Stimulated activated CD4-positive, alpha-beta T cell treated with anti-CD3 and anti-CD28 coated beads, TNF-alpha, amount 100 ng/mL, for 24 hours (primary cell): ENCODE data around the gene CTSA.
A peak's percentile ranks its signal among the peaks of the same experiment; 100 is the strongest.

Experiments
- DNase-seq, 3 experiments: peaks; one replicate each; pipeline ENCODE4 v3.0.0-alpha.2; 2020; ENCODE audit warnings: low read depth in 3 of 3

Gene CTSA

DNA sequence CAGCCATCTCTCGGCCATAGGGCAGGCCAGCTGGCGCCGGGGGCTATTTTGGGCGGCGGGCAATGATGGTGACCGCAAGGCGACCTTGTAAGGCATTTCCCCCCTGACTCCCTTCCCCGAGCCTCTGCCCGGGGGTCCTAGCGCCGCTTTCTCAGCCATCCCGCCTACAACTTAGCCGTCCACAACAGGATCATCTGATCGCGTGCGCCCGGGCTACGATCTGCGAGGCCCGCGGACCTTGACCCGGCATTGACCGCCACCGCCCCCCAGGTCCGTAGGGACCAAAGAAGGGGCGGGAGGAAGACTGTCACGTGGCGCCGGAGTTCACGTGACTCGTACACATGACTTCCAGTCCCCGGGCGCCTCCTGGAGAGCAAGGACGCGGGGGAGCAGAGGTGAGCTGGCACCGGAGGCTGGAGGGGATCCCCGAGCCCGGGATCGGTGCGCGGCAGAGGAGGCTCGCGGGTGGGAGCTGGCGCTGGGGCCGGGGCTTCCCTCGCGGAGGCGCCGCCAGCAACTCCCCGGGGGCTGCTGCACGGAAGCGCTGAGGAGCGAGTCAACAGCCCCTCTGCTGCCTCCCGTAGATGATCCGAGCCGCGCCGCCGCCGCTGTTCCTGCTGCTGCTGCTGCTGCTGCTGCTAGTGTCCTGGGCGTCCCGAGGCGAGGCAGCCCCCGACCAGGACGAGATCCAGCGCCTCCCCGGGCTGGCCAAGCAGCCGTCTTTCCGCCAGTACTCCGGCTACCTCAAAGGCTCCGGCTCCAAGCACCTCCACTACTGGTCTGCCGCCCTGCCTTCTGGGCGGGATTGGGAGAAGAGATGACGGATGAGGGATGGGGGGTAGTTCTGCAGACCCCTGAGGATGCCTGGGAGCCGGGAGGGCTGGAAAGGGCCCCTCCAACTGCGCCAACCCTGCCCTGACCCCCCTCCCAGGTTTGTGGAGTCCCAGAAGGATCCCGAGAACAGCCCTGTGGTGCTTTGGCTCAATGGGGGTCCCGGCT is at the start of gene CTSA, which contains the start of gene NEURL2:
TSS of gene CTSA (plus strand) at position 351 of the 999 bp plus-strand sequence. CDS start at position 585, 234 bp downstream.
TSS of gene NEURL2 (minus strand) at position 224 of the 999 bp plus-strand sequence. CDS start at position 7, 217 bp downstream.
- DNase-seq = peak; percentile 73 to 84 (median 78)

DNA sequence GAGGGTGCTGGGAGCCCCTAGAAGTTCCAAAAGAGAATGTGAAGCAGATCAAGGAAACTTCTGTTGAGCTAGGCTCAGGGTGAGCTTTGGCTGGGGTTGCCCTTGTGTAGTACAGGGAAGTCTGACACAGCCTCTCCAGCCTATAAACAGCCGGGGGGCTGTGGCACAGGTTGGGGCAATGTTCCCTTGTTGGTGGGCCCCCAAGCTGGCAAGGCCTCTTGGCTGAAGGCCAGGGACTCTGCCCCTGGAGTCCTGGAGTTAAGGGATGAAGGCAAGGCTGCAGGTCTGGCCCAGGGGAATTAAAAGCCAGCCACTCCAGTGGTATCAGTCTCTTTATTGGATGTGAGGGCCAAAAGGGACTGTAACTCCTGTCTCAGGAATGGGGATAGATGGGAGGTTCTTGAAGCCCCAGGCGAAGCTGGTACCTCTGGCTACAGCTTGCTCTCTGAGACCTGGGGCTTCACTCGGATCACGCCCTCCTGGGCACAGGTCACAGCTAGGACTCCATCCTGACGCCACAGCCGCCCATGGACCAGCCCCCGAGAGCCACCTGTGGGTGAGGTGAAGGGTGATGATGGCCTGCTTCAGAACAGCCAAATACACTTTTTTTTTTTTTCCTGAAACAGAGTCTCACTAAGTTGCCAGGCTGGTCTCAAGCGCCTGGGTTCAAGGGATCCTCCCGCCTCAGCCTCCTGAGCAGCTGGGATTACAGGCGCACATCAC is 49.6 kb upstream of the CTSA start:
- no peak for DNase-seq

DNA sequence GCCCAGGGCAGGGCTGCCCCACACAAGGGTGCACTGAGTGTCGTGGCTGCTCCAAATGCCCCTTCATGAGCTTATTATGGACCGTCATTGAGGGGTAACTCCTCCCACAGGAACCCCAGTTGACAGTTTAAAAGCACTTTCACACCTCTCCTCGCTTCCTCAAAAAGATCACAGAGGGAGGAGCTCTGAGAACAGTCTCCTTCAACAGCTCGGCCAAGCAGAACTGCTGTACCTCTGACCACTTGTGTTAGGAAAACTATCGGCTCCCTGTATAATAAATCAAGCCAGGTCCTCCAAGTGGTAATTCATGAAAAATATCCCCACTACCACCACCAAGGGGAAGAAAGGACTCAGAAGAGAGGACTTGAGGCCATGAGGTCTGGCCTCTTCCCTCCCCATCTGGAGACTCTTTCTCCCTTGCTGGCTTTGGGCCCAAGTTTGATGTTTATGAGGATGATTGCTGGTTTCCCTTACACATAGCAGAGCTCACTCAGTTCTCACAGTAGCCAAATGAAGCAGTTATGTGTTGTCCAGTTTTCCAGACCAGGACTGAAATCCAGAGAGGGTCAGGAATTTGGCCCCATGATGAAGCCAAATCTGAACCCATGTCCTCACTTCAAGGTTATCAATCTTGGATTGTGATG is 48.8 kb upstream of the CTSA start:
- no peak for DNase-seq

DNA sequence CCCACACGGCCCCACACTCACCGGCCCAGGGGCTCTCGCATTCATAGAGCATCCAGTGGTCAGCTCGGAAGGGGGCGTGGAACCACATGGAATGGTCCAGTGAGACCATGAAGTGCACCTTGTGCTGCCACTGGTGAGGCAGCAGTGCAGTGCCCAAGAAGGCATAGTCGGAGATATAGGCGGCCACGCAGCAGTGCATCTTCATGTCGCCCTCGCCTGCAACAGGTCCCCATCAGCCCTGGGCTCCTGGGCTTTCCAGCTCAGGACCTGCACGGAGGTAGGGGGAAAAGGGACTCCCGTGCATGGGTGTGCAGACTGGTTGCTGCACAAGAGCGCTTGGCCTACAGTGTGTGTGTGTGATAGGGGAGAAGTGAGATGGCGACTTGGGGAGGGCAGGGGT is 47.6 kb upstream of the CTSA start:
- DNase-seq = no peak

DNA sequence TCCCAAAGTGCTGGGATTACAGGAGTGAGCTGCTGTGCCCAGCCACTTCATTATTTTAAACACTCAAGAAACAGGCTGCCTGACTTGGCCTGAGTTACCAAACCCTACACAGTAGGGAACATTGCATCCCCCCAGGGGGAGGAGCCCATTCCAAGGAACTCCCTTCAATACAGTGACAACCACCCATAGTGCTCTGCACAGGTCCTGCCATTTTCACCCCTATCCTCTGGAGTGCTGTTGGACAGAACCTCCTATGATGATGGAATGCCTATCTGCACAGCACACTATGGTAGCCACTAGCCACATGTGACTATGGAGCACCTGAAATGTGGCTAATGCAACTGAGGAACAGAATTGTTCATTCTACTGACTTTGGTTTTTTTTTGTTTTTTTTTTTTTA is 45.7 kb upstream of the CTSA start:
- DNase-seq = no peak

DNA sequence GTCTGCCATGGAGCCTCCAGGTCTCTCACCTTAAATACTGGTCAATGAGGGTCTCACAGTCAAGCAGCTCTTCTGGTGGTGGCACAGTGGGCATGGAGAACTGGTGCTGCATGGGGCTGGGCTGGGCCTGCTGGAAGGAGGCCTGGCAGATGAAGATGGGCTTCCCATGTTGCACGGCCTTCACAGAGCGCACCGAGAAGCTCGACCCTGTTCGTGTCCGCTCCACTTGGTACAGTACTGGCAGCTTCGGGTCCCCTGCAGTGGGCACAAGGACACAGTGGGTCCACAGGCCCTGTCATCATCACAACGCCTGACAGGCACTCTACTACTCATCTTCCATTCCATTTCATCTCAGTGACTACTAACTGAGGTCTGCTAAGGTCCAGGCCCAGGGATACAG is 42.7 kb upstream of the CTSA start:
- DNase-seq = no peak

DNA sequence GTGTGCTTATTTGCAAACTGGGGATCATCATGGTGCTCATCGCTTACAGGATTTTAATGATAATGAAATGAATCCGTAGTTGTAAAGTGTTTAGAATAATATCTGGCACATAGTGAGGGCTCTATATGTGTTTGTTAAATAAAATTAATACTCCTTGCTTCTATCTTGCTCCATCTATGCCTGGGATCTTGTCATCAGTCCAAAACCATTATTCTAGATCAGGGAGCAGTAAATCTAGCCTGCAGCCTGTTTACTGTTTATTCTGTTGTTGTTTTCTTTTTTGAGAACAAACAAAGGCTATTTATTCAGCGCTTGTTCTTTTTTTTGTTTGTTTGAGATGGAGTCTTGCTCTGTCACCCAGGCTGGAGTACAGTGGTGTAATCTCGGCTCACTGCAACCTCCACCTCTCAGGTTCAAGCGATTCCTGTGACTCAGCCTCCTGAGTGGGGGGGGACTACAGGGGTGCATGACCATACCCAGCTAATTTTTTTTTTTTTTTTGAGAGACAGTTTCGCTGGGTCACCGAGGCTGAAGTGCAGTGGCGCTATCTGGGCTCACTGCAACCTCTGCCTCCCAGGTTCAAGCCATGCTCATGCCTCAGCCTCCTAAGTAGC is 42.1 kb upstream of the CTSA start:
- no peak for DNase-seq

DNA sequence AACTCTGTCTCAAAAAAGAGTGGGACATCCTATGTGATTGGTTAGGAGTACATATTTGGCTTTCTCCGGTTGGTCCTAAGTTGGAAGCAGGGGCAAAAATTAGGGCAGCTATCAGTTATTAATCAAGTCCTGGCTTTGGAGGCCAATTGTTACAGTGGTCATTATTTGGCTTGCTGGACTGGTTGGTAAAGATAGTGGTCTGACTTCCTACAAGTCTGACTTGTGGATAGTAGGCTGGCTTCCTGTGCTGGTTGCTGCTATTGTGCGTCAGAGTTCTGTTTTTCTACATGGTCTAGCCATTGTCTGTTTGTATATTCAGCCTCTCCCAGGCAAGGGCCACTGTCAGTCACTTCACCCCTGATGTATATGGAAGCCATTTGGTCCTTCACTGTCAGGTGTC is 40.9 kb upstream of the CTSA start:
- DNase-seq = no peak

DNA sequence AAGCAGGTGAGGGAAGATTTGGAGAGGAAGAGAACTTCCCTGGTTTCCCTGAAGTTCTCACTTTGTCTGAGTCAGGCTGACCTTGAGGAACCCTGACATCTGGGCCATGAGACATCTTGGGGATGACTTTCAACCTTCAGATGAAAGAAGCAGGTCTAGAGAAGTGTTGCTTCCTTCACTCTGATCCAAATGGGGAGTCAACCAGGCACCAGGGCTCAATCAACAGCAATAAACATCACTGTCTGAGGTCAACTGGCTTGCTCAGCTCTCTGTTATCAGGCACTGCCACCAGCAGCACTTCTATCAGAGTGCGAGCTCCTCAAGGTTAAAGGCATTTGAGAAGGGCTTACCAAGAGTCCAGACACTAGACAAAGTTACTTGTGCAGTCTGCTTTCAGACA is 40.2 kb upstream of the CTSA start:
- DNase-seq = no peak

DNA sequence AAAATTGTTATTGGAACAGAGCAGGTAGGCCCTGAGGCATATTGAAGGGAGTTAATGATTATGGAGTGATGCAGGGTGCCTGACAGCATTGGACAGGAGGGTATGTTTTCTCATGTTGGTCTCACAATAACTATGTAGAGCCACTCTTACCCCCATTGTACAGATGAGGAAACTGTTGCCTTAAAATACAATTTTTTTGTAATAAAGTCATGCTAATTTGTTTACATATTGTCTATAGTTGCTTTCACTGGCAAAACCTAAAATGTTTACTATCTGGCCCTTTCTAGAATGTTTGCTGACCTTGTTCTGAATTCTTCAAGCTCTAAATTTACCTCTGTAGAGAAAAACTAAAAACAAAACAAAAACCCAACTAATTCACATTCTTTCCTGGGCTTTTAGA is 39.6 kb upstream of the CTSA start:
- no peak for DNase-seq

DNA sequence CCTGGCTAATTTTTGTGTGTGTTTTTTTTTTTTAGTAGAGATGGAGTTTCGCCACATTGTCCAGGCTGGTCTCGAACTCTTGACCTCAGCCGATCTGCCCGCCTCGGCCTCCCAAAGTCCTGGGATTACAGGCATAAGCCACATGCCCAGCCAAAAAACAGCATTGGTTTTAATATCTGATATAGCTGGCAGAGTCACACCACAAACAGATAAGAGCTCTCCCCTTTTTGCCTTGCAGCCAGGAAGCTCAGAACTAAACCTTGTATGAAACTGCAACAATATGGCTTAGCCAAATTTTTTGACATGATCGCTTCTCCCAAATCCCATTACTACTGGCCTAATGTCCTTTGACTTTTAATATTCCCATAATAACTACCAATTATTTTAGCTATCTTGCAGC is 38.8 kb upstream of the CTSA start:
- DNase-seq = no peak

DNA sequence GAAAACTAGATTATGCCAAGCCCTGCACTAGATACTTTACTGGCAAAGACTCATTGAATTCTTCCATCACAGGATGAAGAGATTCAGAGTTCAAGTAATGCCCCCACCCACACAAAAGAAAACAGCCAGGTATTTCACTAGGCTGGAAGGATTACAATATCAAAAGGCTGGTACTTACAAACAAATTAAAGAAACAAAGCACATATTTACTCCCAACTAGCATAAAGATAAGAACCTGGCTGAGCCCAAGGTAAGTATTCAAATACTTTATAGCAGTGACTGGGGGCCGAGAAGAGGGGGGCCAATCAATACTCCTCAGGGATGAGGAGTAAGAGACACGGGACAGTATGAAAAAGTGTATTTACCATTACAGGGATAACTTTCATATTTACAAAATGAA is 37.7 kb upstream of the CTSA start:
- no peak for DNase-seq

DNA sequence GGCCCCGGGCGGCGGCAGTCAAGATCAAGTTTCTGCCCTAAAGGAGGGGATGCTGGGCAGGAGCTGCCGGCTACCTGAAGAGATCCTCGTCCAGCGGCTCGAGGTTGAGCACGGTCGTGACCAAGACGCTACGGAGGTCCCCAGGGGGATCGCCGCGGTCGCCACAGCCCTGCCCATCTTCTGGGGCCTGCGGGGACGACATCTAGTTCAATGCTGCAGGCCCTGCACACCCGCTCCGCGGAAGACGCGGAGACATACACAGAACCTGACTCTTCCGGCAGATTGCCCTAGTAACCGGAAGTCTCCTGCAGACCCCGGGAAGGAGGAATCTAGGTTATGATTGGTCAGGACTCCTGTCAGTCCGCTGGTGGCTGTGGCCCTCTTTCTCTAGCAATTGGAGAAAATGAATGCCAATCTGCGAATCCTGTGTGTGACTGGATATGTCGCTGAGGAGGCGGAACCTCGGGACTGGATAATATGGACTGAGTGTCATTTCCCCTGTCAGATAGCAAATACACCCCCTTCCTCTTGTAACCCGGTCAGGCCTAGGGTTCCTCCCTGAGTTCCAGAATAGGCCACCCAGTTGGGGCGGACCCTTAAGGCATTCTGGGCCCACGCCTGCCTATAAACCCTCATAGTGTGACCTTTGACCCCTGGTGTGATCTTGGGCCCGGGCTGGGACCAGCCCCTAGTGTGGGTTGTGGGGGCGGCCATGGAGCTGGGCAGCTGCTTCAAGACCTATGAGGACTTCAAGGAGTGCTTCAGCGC is 33.8 kb upstream of the CTSA start, which contains the start of the genes ACOT8 and ZSWIM3:
TSS of gene ACOT8 (minus strand) at position 279 of the 768 bp plus-strand sequence. CDS start at position 202, 77 bp downstream.
TSS of gene ZSWIM3 (plus strand) at position 501 of the 768 bp plus-strand sequence. CDS start at position 713, 212 bp downstream.
- DNase-seq = peak; percentile 85 to 97 (median 86)

DNA sequence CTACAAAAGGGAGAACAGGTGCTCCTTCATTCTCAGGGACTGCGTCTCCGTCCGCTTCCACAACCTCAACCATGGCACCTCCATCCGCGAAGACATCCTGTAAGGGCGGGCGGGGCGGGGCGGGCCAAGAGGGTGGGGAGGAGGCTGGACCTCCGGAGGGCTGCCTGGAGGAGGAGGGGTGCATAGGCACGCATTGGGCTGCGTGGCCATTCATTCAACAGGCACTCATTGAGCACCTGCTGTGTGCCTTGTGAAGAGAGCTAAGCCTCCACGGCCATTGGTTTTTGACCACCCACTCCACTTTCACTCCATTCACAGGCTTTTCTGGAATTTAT is 33.3 kb upstream of the CTSA start:
- peak in 1 of 3 experiments; percentile 42 for DNase-seq

DNA sequence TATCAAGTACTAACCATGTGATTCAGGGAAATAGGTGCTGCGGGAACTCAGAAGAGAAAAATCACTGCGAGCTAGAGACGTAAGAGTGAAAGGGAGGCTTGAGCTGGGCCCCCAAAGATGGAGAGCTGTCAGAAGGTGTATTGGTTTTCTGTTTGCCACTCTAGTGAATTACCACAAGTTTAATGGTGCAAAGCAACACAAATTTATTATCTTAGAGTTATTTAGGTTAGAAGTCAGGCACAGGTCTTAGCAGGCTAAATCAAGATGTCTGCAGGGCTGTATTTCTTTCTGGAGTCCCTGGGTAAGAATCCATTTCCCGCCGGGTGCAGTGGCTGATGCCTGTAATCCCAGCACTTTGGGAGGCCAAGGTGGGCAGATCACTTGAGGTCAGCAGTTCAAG is 31.2 kb upstream of the CTSA start:
- no peak for DNase-seq

DNA sequence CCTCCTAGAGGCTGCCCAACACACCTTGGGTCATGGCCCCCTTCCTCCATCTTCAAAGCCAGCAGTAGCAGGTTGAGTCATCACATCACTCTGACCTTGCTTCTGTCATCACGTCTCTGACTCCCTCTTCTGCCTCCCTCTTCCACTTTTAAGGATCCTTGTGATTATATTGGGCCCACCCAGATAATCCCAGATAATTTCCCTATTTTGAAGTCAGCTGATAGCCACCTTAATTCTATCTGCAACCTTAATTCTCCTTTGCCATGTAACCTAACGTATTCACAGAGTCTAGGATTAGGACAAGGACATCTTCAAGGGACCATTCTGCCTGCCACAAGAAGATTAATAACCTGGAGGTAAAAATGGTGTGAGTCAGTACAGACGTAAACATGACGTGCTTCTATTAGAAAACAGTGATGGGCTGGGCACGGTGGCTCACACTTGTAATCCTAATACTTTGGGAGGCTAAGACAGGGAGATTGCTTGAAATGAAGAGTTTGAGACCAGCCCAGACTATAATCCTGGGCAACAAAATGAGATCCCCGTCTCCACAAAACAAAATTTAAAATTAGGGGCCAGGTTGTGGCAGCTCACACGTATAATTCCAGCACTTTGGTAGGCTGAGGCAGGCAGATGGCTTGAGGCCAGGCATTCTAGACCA is 30.4 kb upstream of the CTSA start:
- no peak for DNase-seq

DNA sequence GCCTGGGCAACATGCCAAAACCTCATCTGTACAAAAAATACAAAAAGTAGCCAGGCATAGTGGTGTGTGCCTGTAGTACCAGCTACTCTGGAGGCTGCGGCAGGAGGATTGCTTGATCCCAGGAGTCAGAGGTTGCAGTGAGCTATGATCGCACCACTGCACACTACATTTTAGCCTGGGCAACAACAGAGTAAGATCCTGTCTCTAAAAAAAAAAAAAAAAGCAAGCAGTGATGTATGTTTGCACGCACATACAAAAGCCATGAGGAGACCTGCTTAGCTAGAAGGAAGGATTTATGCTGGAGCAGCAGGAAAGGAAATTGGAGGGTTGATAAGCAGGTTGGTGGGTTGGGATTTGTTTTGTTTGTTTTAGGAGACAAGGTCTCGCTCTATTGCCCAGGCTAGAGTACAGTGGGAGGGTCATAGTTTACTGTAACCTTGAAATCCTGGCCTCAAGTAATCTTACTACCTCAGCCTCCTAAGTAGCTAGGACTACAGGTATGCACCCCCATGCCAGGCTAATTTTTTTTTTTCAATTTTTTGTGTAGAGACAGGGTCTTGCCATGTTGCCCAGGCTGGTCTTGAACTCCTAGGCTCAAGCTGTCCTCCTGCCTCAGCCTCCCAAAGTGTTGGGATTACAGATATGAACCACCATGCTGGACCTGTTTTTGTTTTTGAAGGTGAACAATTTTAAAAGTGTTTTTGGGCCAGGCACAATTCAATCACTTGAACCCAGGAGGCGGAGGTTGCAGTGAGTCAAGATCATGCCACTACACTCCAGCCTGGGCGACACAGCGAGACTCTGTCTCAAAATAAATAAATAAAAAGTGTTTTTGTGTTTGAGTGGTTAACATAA is 29.7 kb upstream of the CTSA start:
- DNase-seq = no peak

DNA sequence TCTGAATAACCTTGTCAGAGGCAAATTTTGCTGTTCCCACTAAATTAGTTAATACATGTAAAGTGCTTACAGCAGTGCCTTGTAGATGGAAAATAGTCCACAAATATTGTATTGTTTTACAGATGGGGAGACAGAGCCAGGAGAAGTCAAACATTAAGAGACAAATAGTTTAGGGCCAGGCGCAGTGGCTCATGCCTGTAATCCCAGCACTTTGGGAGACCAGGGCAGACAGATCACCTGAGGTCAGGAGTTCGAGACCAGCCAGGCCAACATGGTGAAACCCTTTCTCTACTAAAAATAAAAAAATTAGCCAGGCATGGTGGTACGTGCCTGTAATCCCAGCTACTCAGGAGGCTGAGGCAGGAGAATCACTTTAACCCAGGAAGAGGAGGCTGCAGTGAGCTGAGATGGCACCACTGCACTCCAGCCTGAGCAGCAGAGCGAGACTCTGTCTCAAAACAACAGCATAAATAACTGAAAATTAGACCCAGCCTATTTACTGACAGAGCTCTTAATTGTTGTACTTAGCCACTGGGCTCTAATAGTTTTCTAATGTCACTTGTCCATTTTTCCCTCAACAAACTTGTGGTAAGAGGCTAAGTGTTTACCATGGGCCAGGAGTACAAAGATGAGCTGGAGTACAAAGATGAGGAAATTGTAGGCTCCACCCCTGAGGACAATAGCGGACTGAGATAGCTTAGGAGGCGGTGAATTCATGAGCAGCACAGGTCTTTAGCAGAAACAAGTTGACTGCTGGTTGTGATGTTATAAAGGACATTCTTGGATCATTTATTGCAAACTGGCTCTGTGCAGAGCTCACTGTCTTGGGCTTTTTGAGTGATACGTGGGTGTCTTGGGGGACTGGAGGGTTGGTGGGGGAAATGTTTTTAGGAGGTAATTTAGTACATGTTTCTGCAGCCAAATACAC is 27.3 kb upstream of the CTSA start:
- DNase-seq = no peak
